Tibial nerve (tissue), 4 donors: ENCODE results near the gene MCF2L2.

Experiments used
- EP300 ChIP-seq, 2 donors: sonication (generic); formaldehyde crosslinking; IDR thresholded peaks; one replicate each; pipeline ENCODE4 v1.6.1; 2017; ENCODE audit warnings: antibody characterized with exemption in 2 of 2, mild to moderate bottlenecking in 1 of 2
- POLR2A ChIP-seq, 2 donors: fragments of 450-650 bp; IDR thresholded peaks; one replicate each; pipeline ENCODE4 v1.6.1; 2017; ENCODE audit warnings: antibody characterized with exemption in 2 of 2, mild to moderate bottlenecking in 2 of 2, moderate library complexity in 2 of 2
- TF ChIP-seq, protein P1 (sequence below), 5 experiments: fragments of 200-600 bp in 3 of 5; fragments of 450-650 bp in 2 of 5; sonication (generic) in 3 of 5; IDR thresholded peaks; one replicate each; pipeline ENCODE4 v1.5.1; 2016 to 2019; ENCODE audit warnings: antibody characterized with exemption in 5 of 5, mild to moderate bottlenecking in 3 of 5, moderate library complexity in 2 of 5

DNA sequence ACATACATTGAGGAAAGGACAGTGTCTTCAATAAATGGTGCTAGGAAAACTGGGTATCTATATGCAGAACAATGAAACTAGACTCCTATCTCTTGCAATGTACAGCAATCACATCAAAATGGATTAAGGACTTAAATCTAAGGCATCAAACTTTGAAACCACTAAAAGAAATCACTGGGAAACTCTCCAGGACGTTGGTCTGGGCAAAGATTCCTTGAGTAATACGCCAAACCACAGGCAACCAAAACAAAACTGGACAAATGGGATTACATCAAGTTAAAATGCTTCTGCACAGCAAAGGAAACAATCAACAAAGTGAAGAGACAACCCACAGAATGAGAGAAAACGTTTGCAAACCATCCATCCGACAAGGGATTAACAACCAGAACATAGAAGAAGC lies 280.4 kb downstream of the MCF2L2 start:
- TF ChIP-seq, protein P1, sequence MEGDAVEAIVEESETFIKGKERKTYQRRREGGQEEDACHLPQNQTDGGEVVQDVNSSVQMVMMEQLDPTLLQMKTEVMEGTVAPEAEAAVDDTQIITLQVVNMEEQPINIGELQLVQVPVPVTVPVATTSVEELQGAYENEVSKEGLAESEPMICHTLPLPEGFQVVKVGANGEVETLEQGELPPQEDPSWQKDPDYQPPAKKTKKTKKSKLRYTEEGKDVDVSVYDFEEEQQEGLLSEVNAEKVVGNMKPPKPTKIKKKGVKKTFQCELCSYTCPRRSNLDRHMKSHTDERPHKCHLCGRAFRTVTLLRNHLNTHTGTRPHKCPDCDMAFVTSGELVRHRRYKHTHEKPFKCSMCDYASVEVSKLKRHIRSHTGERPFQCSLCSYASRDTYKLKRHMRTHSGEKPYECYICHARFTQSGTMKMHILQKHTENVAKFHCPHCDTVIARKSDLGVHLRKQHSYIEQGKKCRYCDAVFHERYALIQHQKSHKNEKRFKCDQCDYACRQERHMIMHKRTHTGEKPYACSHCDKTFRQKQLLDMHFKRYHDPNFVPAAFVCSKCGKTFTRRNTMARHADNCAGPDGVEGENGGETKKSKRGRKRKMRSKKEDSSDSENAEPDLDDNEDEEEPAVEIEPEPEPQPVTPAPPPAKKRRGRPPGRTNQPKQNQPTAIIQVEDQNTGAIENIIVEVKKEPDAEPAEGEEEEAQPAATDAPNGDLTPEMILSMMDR (IDR thresholded peaks at IDR 0.05), result no peak
- no peak for TF ChIP-seq POLR2A (IDR thresholded peaks at IDR 0.05)
- TF ChIP-seq EP300 (IDR thresholded peaks at IDR 0.05), result no peak
